ENCODE data around the gene PLA2G6. TPM values are rescaled to one million over a fixed set of nuclear protein-coding genes. Genes with fewer than 3 reads are reported as not detected.

The PLA2G6 gene
- total RNA-seq, 1 experiment from 2014 or later: 16.2 TPM

DNA sequence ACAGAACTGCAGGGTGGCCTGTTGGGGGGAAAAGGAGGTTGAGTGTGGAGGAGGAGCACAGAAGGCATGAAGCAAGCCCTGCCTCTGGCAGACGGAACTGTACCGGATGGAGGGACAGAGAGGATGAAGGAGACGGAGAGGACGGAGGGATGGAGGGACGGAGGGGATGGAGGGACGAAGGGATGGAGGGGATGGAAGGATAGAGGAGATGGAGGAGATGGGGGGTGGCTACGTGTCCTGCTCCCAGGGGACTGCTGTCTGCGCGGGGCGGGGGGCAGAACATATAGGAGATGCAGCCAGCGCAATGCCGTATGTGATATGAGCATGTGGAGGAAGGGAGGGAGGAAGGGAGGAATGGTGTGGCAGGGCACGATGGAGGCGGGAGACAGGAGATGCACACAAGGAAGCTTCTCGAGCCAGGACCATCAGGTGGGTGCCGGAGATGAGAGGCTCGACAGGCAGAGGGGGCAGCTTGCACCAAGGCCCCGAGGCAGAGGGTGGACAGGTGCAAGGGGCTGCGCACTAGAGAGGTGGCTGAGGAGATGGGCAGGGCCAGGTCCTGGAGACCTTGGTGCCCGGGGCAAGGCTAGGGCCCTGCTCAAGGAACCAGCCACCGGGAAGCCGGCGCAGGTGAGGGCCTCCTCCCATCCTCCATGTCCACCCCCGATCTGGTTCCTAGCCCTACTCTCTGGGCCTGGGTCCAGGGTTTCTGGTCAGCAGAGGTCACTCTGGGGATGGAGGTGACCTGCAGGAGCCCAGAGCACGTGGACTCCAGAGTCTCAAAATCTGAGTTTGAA lies 45.4 kb upstream of the PLA2G6 start:
- no peak overlapping the region for H3K27ac ChIP-seq (ENCODE audit: low read length)
- no peaks in the 10 kb centered on the region for H3K27me3 ChIP-seq (ENCODE audit: control insufficient read depth, insufficient read depth, low read length)
- BruUV-seq (replicated peaks): no TSS peak
- ATAC-seq (no peak), DNase-seq (ENCODE audit: low read depth, low spot score) (no peak)
- H3K4me3 ChIP-seq (ENCODE audit: low read depth in 2 of 2, low read length in 2 of 2): no peak overlapping the region
- peaks cover 9% of the 10 kb centered on the region for H3K4me1 ChIP-seq (ENCODE audit: control insufficient read depth, insufficient read depth, low read length)
- no peaks in the 10 kb centered on the region for H3K36me3 ChIP-seq (ENCODE audit: control insufficient read depth, insufficient read depth, low read length)
- TF ChIP-seq SIN3A (IDR thresholded peaks at IDR 0.05; ENCODE audit: borderline replicate concordance, insufficient read depth, low read depth, low read length) (no peak), TCF7L2 (IDR thresholded peaks at IDR 0.05; ENCODE audit: low read depth, low read length) (no peak), REST (IDR thresholded peaks at IDR 0.05; ENCODE audit: insufficient read depth in 1 of 2, low read depth in 2 of 2, low read length in 1 of 2) (no peak), POLR2AphosphoS5 (IDR thresholded peaks at IDR 0.05; ENCODE audit: low read depth, low read length) (no peak)
- TF ChIP-seq, protein P1, sequence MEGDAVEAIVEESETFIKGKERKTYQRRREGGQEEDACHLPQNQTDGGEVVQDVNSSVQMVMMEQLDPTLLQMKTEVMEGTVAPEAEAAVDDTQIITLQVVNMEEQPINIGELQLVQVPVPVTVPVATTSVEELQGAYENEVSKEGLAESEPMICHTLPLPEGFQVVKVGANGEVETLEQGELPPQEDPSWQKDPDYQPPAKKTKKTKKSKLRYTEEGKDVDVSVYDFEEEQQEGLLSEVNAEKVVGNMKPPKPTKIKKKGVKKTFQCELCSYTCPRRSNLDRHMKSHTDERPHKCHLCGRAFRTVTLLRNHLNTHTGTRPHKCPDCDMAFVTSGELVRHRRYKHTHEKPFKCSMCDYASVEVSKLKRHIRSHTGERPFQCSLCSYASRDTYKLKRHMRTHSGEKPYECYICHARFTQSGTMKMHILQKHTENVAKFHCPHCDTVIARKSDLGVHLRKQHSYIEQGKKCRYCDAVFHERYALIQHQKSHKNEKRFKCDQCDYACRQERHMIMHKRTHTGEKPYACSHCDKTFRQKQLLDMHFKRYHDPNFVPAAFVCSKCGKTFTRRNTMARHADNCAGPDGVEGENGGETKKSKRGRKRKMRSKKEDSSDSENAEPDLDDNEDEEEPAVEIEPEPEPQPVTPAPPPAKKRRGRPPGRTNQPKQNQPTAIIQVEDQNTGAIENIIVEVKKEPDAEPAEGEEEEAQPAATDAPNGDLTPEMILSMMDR (IDR thresholded peaks at IDR 0.05): no peak
- ChIA-PET CTCF (no interaction called here), POLR2A (no interaction called here)
- intact Hi-C loops (cut with micrococcal nuclease; ENCODE audit: unreplicated experiment): no loop called here
- no peaks in the 10 kb centered on the region for H3K9me3 ChIP-seq (ENCODE audit: control insufficient read depth, insufficient read depth, low read depth, low read length)
- in situ Hi-C loops (cut with HindIII; ENCODE audit: low pct_unique_long_range_greater_than_20kb, low sequenced_read_pairs): no loop called here

- no peak for DNase-seq (ENCODE audit: low read depth, low spot score)
- ChIA-PET CTCF (interaction anchor here (0.6 kb wide), 1 partner anchor 171 kb away, joined by 3 read pairs; no protein-coding TSS in a partner anchor), POLR2A (no interaction called here)
- no peak overlapping the region for H3K27ac ChIP-seq (ENCODE audit: low read length)
- H3K4me3 ChIP-seq (ENCODE audit: low read depth in 2 of 2, low read length in 2 of 2): no peak overlapping the region
- ATAC-seq: no peak
- peaks cover 17% of the 10 kb centered on the region for H3K4me1 ChIP-seq (ENCODE audit: control insufficient read depth, insufficient read depth, low read length)
- no TSS peak for BruUV-seq (replicated peaks)
- no peaks in the 10 kb centered on the region for H3K36me3 ChIP-seq (ENCODE audit: control insufficient read depth, insufficient read depth, low read length)
- H3K27me3 ChIP-seq (ENCODE audit: control insufficient read depth, insufficient read depth, low read length): no peaks in the 10 kb centered on the region
- intact Hi-C loops (cut with micrococcal nuclease; ENCODE audit: unreplicated experiment): no loop called here
- in situ Hi-C loops (cut with HindIII; ENCODE audit: low pct_unique_long_range_greater_than_20kb, low sequenced_read_pairs): no loop called here
- TF ChIP-seq, protein P1 (IDR thresholded peaks at IDR 0.05): no peak; the same call in 1 of the 2 replicates
- no peaks in the 10 kb centered on the region for H3K9me3 ChIP-seq (ENCODE audit: control insufficient read depth, insufficient read depth, low read depth, low read length)
Measured at GRCh38 chr22:38223289-38223960, 41.8 kb upstream of the PLA2G6 start.
